Erythroblast (primary cell): ENCODE results near the gene CHST4.

Source experiments
- GATA1 ChIP-seq: IDR thresholded peaks from 2 replicates; pipeline ENCODE4 v1.6.1; 2011; ENCODE audit warnings: low read depth, mild to moderate bottlenecking, control low read depth, low read length, moderate library complexity
- POLR2A ChIP-seq: IDR thresholded peaks from 2 replicates; pipeline ENCODE4 v1.6.1; 2011; ENCODE audit warnings: mild to moderate bottlenecking, low read length

DNA sequence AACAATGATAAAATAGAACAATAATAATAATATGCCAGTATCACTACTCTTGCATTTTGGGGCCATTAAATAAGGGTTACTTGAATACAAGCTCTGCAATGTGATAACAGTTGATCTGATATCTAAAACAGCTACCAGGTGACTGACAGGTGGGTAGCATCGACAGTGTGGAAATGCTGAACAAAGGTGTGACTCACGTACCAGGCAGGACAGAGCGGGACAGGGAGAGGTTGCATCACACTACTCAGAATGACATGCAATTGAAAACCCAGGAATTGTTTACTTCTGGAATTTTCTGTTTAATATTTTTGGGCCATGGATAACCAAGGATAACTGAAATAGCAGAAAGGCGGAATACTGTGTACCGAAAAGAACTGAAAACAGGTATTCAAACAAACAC, 21.3 kb upstream of the CHST4 start:
- TF ChIP-seq POLR2A (no peak), GATA1 (no peak)
